HEK293 (cell line): ENCODE data around the gene DPPA3.

Experiments
- CTCF ChIP-seq: fragments of 450-650 bp; formaldehyde crosslinking; IDR thresholded peaks from 2 replicates; pipeline ENCODE4 v1.5.1; 2016; ENCODE audit warnings: missing biosample characterization, missing genetic modification characterization
- REST ChIP-seq: fragments of 450-650 bp; formaldehyde crosslinking; IDR thresholded peaks from 2 replicates; pipeline ENCODE4 v1.5.1; 2016; ENCODE audit warnings: missing biosample characterization, missing genetic modification characterization
- SP7 ChIP-seq: fragments of 450-650 bp; formaldehyde crosslinking; IDR thresholded peaks from 2 replicates; pipeline ENCODE4 v1.5.1; 2016; ENCODE audit warnings: missing biosample characterization, missing genetic modification characterization
- ZNF121 ChIP-seq: fragments of 450-650 bp; formaldehyde crosslinking; IDR thresholded peaks from 2 replicates; pipeline ENCODE4 v1.5.1; 2016; ENCODE audit warnings: missing biosample characterization, missing genetic modification characterization
- ZSCAN18 ChIP-seq: fragments of 450-650 bp; formaldehyde crosslinking; IDR thresholded peaks from 2 replicates; pipeline ENCODE4 v1.5.1; 2016; ENCODE audit warnings: missing biosample characterization, missing genetic modification characterization

- TF ChIP-seq CTCF (tag by site-specific recombination), result no peak
- no peak for TF ChIP-seq SP7 (tag by site-specific recombination)
- no peak for TF ChIP-seq ZSCAN18 (tag by site-specific recombination)
- no peak for TF ChIP-seq REST (tag by site-specific recombination)
- TF ChIP-seq ZNF121 (tag by site-specific recombination), result no peak
Observed at GRCh38 chr12:7693793-7694192, 17.4 kb upstream of the DPPA3 start.
